WTC11 (cell line): ENCODE measurements around the gene DOCK8. TPM values are rescaled to one million over a fixed set of nuclear protein-coding genes. Genes with fewer than 3 reads are reported as not detected.

Experiments
- CREM ChIP-seq: sonication (generic); formaldehyde crosslinking; IDR thresholded peaks from 2 replicates; pipeline ENCODE4 v1.8.1; 2022; ENCODE audit warnings: mild to moderate bottlenecking, missing genetic modification reagents, moderate library complexity
- ELF4 ChIP-seq: sonication (generic); formaldehyde crosslinking; IDR thresholded peaks from 2 replicates; pipeline ENCODE4 v1.8.1; 2022; ENCODE audit warnings: low read depth, mild to moderate bottlenecking, moderate library complexity, missing genetic modification reagents
- ETV6 ChIP-seq: sonication (generic); formaldehyde crosslinking; IDR thresholded peaks from 2 replicates; pipeline ENCODE4 v1.8.1; 2022; ENCODE audit warnings: mild to moderate bottlenecking, missing genetic modification reagents
- FOXP1 ChIP-seq: sonication (generic); formaldehyde crosslinking; IDR thresholded peaks from 2 replicates; pipeline ENCODE4 v1.8.0; 2022; ENCODE audit warnings: missing genetic modification reagents, mild to moderate bottlenecking, moderate library complexity, borderline replicate concordance
- GTF2I ChIP-seq: fragments of 250-450 bp; sonication (Bioruptor Pico); conservative IDR thresholded peaks from 2 replicates; pipeline ENCODE4 v1.4.0; 2021; ENCODE audit warnings: mild to moderate bottlenecking
- KAT7 ChIP-seq: sonication (generic); formaldehyde crosslinking; IDR thresholded peaks from 2 replicates; pipeline ENCODE4 v1.8.1; 2023; ENCODE audit warnings: missing genetic modification reagents, mild to moderate bottlenecking, borderline replicate concordance
- MXD4 ChIP-seq: fragments of 250-450 bp; sonication (Bioruptor Pico); IDR thresholded peaks from 2 replicates; pipeline ENCODE4 v1.8.0; 2021; ENCODE audit warnings: mild to moderate bottlenecking, moderate library complexity, borderline replicate concordance
- NR2C2 ChIP-seq: sonication (generic); formaldehyde crosslinking; IDR thresholded peaks from 2 replicates; pipeline ENCODE4 v1.8.0; 2022; ENCODE audit warnings: mild to moderate bottlenecking, missing genetic modification reagents
- NR3C1 ChIP-seq: sonication (generic); formaldehyde crosslinking; conservative IDR thresholded peaks from 2 replicates; pipeline ENCODE4 v1.8.1; 2023; ENCODE audit warnings: low read depth, mild to moderate bottlenecking, missing genetic modification reagents
- OVOL2 ChIP-seq: fragments of 250-450 bp; sonication (Bioruptor Pico); IDR thresholded peaks from 2 replicates; pipeline ENCODE4 v1.9.0; 2021; ENCODE audit warnings: mild to moderate bottlenecking, borderline replicate concordance
- RORB ChIP-seq: fragments of 250-450 bp; sonication (Bioruptor Pico); IDR thresholded peaks from 2 replicates; pipeline ENCODE4 v1.9.0; 2021; ENCODE audit warnings: mild to moderate bottlenecking
- SMAD3 ChIP-seq: sonication (generic); formaldehyde crosslinking; IDR thresholded peaks from 2 replicates; pipeline ENCODE4 v1.8.0; 2022; ENCODE audit warnings: missing genetic modification reagents, mild to moderate bottlenecking, borderline replicate concordance
- TCF7 ChIP-seq: sonication (generic); formaldehyde crosslinking; IDR thresholded peaks from 2 replicates; pipeline ENCODE4 v1.8.0; 2022; ENCODE audit warnings: mild to moderate bottlenecking, low read depth, missing genetic modification reagents, moderate library complexity
- TEAD1 ChIP-seq: sonication (generic); formaldehyde crosslinking; IDR thresholded peaks from 2 replicates; pipeline ENCODE4 v1.8.0; 2022; ENCODE audit warnings: mild to moderate bottlenecking, missing genetic modification reagents
- ZNF416 ChIP-seq: fragments of 250-450 bp; sonication (Bioruptor Pico); IDR thresholded peaks from 2 replicates; pipeline ENCODE4 v1.9.0; 2021; ENCODE audit warnings: mild to moderate bottlenecking, inconsistent platforms
- ZNF671 ChIP-seq: fragments of 250-450 bp; sonication (Bioruptor Pico); IDR thresholded peaks from 2 replicates; pipeline ENCODE4 v1.8.0; 2021; ENCODE audit warnings: mild to moderate bottlenecking
- total RNA-seq: library from RNA; stranded (reverse); gene quantifications from 3 replicates; pipeline ENCODE4 v1.2.3, GENCODE V29; 2021
- TF ChIP-seq, protein P1 (sequence below): sonication (generic); formaldehyde crosslinking; conservative IDR thresholded peaks from 2 replicates; pipeline ENCODE4 v1.8.1; 2023; ENCODE audit warnings: mild to moderate bottlenecking, low read depth, missing genetic modification reagents, moderate library complexity
- TF ChIP-seq, protein P2 (sequence below): sonication (generic); formaldehyde crosslinking; IDR thresholded peaks from 2 replicates; pipeline ENCODE4 v1.8.0; 2022; ENCODE audit warnings: mild to moderate bottlenecking, missing genetic modification reagents
- TF ChIP-seq, protein P3 (sequence below): sonication (generic); formaldehyde crosslinking; IDR thresholded peaks from 2 replicates; pipeline ENCODE4 v1.8.0; 2023; ENCODE audit warnings: missing genetic modification reagents, mild to moderate bottlenecking, borderline replicate concordance
- TF ChIP-seq, protein P4 (sequence below): fragments of 250-450 bp; sonication (Bioruptor Pico); conservative IDR thresholded peaks from 2 replicates; pipeline ENCODE4 v1.9.0; 2021; ENCODE audit warnings: mild to moderate bottlenecking
- TF ChIP-seq, protein P5 (sequence below): sonication (generic); formaldehyde crosslinking; IDR thresholded peaks from 2 replicates; pipeline ENCODE4 v1.8.0; 2022; ENCODE audit warnings: mild to moderate bottlenecking, missing genetic modification reagents
- TF ChIP-seq, protein P6 (sequence below): sonication (generic); formaldehyde crosslinking; IDR thresholded peaks from 2 replicates; pipeline ENCODE4 v1.8.1; 2022; ENCODE audit warnings: low read depth, mild to moderate bottlenecking, moderate library complexity, missing genetic modification reagents, borderline replicate concordance
- TF ChIP-seq, protein P7 (sequence below): fragments of 250-450 bp; sonication (Bioruptor Pico); IDR thresholded peaks from 2 replicates; pipeline ENCODE4 v1.9.0; 2021; ENCODE audit warnings: mild to moderate bottlenecking

The DOCK8 gene
- total RNA-seq, 1 experiment from 2014 or later = 3.2 TPM

DNA sequence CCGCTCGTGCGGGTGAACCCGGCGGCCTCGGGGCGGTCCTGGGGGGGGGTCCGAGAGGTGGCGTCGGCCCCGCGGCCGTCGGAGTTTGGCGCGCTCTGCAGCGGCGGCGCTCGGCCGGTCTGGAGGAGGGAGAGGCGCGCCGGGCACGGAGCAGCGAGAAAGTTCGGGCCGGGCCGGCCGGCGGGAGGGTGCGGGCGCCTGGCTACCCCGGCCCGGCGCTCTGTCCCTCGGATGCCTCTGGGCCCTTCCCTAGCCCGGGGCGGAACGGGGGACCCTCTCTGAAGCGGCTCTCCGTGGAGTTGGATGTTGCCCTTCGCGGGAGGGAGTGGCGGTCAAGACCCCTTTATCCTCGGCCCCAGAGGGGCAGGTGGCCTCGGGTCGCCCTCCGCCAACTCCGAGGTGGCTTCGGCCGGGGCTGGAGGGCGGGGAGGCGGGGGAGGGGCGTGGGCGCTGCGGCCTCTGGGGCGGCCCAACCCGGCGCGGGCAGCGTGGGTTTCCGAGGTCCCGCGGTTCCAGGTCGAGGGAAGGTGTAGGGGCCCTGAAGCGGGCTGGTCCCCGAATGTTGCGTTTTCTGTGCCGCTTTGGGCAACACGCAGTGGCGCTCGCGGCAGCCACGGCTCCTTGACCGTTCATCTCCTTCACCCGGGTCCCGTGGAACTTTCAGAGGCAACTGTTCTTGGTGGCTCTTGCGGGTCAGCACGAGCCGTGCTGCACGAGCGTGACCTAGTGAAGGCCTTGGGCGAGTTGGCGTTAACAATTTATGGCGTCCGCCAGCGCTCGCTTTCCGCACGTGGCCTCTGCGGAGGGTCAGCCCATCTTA is 290.5 kb downstream of the DOCK8 start (continued):
- TF ChIP-seq, protein P1, sequence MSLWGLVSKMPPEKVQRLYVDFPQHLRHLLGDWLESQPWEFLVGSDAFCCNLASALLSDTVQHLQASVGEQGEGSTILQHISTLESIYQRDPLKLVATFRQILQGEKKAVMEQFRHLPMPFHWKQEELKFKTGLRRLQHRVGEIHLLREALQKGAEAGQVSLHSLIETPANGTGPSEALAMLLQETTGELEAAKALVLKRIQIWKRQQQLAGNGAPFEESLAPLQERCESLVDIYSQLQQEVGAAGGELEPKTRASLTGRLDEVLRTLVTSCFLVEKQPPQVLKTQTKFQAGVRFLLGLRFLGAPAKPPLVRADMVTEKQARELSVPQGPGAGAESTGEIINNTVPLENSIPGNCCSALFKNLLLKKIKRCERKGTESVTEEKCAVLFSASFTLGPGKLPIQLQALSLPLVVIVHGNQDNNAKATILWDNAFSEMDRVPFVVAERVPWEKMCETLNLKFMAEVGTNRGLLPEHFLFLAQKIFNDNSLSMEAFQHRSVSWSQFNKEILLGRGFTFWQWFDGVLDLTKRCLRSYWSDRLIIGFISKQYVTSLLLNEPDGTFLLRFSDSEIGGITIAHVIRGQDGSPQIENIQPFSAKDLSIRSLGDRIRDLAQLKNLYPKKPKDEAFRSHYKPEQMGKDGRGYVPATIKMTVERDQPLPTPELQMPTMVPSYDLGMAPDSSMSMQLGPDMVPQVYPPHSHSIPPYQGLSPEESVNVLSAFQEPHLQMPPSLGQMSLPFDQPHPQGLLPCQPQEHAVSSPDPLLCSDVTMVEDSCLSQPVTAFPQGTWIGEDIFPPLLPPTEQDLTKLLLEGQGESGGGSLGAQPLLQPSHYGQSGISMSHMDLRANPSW = no peak
- TF ChIP-seq KAT7 (no peak), FOXP1 (CRISPR knock-in tag) (no peak), ZNF416 (CRISPR knock-in tag) (no peak), ELF4 (no peak), TCF7 (CRISPR knock-in tag) (no peak), NR2C2 (CRISPR knock-in tag) (no peak), RORB (CRISPR knock-in tag) (no peak), ETV6 (CRISPR knock-in tag) (no peak), GTF2I (CRISPR knock-in tag) (no peak), TEAD1 (CRISPR knock-in tag) (no peak; the same call in 1 of the 2 replicates), SMAD3 (CRISPR knock-in tag) (no peak), OVOL2 (CRISPR knock-in tag) (no peak), ZNF671 (no peak), NR3C1 (CRISPR knock-in tag) (no peak), CREM (no peak), MXD4 (CRISPR knock-in tag) (no peak)
- TF ChIP-seq, protein P2, sequence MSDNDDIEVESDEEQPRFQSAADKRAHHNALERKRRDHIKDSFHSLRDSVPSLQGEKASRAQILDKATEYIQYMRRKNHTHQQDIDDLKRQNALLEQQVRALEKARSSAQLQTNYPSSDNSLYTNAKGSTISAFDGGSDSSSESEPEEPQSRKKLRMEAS (CRISPR knock-in tag) = peak; percentile 93
- TF ChIP-seq, protein P3, sequence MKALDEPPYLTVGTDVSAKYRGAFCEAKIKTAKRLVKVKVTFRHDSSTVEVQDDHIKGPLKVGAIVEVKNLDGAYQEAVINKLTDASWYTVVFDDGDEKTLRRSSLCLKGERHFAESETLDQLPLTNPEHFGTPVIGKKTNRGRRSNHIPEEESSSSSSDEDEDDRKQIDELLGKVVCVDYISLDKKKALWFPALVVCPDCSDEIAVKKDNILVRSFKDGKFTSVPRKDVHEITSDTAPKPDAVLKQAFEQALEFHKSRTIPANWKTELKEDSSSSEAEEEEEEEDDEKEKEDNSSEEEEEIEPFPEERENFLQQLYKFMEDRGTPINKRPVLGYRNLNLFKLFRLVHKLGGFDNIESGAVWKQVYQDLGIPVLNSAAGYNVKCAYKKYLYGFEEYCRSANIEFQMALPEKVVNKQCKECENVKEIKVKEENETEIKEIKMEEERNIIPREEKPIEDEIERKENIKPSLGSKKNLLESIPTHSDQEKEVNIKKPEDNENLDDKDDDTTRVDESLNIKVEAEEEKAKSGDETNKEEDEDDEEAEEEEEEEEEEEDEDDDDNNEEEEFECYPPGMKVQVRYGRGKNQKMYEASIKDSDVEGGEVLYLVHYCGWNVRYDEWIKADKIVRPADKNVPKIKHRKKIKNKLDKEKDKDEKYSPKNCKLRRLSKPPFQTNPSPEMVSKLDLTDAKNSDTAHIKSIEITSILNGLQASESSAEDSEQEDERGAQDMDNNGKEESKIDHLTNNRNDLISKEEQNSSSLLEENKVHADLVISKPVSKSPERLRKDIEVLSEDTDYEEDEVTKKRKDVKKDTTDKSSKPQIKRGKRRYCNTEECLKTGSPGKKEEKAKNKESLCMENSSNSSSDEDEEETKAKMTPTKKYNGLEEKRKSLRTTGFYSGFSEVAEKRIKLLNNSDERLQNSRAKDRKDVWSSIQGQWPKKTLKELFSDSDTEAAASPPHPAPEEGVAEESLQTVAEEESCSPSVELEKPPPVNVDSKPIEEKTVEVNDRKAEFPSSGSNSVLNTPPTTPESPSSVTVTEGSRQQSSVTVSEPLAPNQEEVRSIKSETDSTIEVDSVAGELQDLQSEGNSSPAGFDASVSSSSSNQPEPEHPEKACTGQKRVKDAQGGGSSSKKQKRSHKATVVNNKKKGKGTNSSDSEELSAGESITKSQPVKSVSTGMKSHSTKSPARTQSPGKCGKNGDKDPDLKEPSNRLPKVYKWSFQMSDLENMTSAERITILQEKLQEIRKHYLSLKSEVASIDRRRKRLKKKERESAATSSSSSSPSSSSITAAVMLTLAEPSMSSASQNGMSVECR (CRISPR knock-in tag) = peak; percentile 64; the same call in 1 of the 2 replicates
- TF ChIP-seq, protein P4, sequence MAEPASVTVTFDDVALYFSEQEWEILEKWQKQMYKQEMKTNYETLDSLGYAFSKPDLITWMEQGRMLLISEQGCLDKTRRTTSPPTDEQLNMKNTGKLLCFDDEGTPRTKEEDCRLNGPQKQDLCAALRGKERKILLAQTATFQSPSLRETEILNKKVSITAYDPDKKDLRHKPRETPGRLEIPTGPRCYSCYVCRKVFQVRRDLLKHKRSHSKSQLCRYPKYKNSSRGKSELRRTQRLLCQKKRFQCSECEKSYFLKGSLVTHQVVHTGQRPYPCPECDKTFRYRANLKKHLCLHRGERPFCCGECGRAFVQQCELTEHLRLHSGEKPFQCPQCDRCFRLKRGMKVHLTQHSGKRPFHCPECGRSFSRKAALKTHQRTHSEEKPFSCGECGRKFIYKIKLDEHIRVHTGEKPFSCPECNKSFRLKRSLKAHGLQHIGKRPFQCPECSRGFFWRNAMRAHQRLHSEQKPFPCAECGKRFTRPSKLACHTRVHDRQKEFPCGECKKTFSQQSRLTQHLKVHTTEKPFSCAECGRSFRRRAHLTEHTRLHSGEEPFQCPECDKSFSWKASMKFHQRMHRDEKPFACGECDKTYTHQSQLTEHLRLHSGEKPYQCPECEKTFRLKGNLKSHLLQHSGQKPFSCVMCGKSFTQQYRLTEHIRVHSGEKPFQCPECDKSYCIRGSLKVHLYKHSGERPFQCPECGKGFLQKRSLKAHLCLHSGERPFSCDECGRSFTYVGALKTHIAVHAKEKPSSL (CRISPR knock-in tag) = no peak
- TF ChIP-seq, protein P5, sequence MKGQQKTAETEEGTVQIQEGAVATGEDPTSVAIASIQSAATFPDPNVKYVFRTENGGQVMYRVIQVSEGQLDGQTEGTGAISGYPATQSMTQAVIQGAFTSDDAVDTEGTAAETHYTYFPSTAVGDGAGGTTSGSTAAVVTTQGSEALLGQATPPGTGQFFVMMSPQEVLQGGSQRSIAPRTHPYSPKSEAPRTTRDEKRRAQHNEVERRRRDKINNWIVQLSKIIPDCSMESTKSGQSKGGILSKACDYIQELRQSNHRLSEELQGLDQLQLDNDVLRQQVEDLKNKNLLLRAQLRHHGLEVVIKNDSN (CRISPR knock-in tag) = peak; percentile 62; the same call in 1 of the 2 replicates
- TF ChIP-seq, protein P6, sequence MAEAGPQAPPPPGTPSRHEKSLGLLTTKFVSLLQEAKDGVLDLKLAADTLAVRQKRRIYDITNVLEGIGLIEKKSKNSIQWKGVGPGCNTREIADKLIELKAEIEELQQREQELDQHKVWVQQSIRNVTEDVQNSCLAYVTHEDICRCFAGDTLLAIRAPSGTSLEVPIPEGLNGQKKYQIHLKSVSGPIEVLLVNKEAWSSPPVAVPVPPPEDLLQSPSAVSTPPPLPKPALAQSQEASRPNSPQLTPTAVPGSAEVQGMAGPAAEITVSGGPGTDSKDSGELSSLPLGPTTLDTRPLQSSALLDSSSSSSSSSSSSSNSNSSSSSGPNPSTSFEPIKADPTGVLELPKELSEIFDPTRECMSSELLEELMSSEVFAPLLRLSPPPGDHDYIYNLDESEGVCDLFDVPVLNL (CRISPR knock-in tag) = no peak
- TF ChIP-seq, protein P7, sequence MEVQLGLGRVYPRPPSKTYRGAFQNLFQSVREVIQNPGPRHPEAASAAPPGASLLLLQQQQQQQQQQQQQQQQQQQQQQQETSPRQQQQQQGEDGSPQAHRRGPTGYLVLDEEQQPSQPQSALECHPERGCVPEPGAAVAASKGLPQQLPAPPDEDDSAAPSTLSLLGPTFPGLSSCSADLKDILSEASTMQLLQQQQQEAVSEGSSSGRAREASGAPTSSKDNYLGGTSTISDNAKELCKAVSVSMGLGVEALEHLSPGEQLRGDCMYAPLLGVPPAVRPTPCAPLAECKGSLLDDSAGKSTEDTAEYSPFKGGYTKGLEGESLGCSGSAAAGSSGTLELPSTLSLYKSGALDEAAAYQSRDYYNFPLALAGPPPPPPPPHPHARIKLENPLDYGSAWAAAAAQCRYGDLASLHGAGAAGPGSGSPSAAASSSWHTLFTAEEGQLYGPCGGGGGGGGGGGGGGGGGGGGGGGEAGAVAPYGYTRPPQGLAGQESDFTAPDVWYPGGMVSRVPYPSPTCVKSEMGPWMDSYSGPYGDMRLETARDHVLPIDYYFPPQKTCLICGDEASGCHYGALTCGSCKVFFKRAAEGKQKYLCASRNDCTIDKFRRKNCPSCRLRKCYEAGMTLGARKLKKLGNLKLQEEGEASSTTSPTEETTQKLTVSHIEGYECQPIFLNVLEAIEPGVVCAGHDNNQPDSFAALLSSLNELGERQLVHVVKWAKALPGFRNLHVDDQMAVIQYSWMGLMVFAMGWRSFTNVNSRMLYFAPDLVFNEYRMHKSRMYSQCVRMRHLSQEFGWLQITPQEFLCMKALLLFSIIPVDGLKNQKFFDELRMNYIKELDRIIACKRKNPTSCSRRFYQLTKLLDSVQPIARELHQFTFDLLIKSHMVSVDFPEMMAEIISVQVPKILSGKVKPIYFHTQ (CRISPR knock-in tag) = no peak
